Measurements from ENCODE around the gene RFX2. TPM values are rescaled to one million over a fixed set of nuclear protein-coding genes. Genes with fewer than 3 reads are reported as not detected.

The RFX2 gene
- total RNA-seq, 2 donors from 2014 or later = 12.7 to 16.1 TPM

DNA sequence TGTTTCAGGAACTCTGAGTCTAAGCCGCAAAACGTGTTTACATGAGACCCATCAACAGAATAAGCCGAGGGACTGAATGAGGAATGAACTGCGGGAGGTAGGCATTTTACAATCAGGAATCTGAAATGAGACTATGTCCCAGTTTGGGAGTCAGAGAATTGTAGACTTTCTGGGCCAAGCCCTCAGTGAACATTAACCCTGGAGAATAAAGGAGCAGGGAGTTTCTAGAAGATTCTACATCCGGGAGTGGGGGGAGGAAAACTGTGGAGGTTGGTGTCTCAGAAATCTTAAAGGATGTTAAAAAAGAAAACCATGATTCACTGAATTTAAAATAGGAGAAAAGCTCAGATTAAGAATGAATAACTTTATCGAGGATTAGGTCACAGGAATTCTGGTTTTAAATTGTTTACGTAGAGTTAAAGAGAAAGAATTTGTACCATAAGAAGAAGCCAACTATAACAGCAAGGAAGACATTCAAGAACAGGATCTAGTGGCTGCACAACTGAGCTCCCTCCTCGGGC lies 18.5 kb downstream of the RFX2 start:
- Histone ChIP-seq H3K4me3 (peak overlapping the region in 1 of 2 donors; percentile 36), H3K27ac (peak overlapping the region; percentile 87 to 96), H3K4me1 (peaks cover 0 to 63% of the 10 kb centered on the region in 2 donors), H3K9me3 (no peaks in the 10 kb centered on the region), H3K27me3 (no peaks in the 10 kb centered on the region), H3K36me3 (no peaks in the 10 kb centered on the region)
- DNase-seq (ENCODE audit: low spot score) = no peak
- TF ChIP-seq CTCF (IDR thresholded peaks at IDR 0.05) = no peak

DNA sequence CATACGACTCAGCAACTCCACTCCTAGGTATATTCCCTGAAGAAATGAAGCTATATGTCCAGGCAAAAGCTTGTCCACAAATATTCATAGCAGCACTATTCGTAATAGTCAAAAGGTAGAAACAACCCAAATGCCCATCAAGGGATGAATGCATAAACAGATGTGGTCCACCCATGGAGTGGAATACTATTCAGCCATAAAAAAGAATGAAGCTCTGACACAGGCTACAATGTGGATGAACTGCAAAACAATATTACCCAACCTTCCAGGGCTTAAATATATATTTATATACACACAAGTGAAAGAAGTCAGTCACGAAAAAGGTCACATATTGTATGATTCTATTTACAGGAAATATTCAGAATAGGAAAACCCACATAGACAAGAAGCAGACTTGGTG lies 19.7 kb downstream of the RFX2 start:
- no peaks in the 10 kb centered on the region for H3K27me3 ChIP-seq
- no peak for DNase-seq (ENCODE audit: low spot score)
- no peaks in the 10 kb centered on the region for H3K36me3 ChIP-seq
- TF ChIP-seq CTCF (IDR thresholded peaks at IDR 0.05) = no peak
- peaks cover 0 to 58% of the 10 kb centered on the region in 2 donors for H3K4me1 ChIP-seq
- H3K4me3 ChIP-seq = no peak overlapping the region
- no peaks in the 10 kb centered on the region for H3K9me3 ChIP-seq
- H3K27ac ChIP-seq = peak overlapping the region; percentile 87 to 96

DNA sequence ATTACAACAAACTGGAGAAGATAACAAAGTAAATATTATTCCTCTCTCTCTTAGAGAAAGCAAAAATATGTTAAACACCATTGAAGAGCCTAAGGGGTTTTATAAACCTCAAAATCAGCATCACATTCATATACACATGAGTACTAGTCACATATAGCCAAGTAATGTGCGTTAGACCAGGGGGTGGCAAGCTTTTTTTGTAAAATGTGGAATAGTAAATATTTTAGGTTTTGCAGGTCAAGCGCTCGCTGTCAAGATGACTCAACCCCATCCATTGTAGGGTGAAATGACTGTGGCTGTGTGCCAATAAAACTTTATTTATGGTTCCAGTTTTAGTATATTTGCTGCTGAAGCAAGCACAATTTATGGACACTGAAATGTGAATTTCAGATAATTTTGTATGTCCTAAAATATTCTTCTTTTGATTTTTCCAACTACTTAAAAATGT lies 21.7 kb downstream of the RFX2 start:
- H3K4me1 ChIP-seq = peaks cover 0 to 54% of the 10 kb centered on the region in 2 donors
- peaks cover 5% of the 10 kb centered on the region for H3K36me3 ChIP-seq
- peak overlapping the region; percentile 70 to 82 for H3K27ac ChIP-seq
- H3K27me3 ChIP-seq = no peaks in the 10 kb centered on the region
- H3K9me3 ChIP-seq = peaks cover 0 to 3% of the 10 kb centered on the region in 2 donors
- TF ChIP-seq CTCF (IDR thresholded peaks at IDR 0.05) = no peak
- no peak for DNase-seq (ENCODE audit: low spot score)
- no peak overlapping the region for H3K4me3 ChIP-seq

DNA sequence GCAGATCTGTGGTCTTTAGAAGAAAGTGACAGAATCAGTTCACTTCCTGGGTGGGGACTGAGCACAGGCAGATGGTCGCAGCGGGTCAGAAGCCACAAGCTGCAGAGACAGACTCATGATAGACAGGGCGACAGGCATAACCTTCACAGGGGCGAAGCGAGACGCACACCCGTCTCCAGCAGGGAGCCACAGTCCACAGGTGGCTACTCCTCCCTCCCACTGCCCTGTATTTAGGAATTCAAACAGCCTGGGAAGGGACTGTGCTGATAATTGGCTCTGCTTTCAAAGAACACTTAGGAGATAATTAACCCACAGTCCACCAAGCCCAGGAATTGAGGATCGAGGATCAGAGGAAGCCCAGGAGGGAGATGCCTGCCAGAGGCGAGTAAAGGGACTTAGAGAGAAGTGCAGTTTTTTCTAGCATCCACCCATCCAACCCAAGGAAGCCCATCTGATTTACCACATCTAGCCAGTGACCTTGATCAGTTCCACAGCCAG lies 23.2 kb downstream of the RFX2 start:
- Histone ChIP-seq H3K4me1 (peaks cover 0 to 39% of the 10 kb centered on the region in 2 donors), H3K27ac (peak overlapping the region; percentile 70 to 82), H3K4me3 (no peak overlapping the region), H3K27me3 (no peaks in the 10 kb centered on the region), H3K36me3 (peaks cover 5% of the 10 kb centered on the region), H3K9me3 (peaks cover 0 to 3% of the 10 kb centered on the region in 2 donors)
- TF ChIP-seq CTCF (IDR thresholded peaks at IDR 0.05) = no peak
- DNase-seq (ENCODE audit: low spot score) = no peak

GRCh38 chr19:6086068-6086788 lies 24.1 kb downstream of the RFX2 start:
- peaks cover 0 to 30% of the 10 kb centered on the region in 2 donors for H3K4me1 ChIP-seq
- peaks cover 0 to 3% of the 10 kb centered on the region in 2 donors for H3K9me3 ChIP-seq
- no peak for TF ChIP-seq CTCF (IDR thresholded peaks at IDR 0.05)
- DNase-seq (ENCODE audit: low spot score) = no peak
- no peak overlapping the region for H3K27ac ChIP-seq
- no peak overlapping the region for H3K4me3 ChIP-seq
- peaks cover 5% of the 10 kb centered on the region for H3K36me3 ChIP-seq
- H3K27me3 ChIP-seq = no peaks in the 10 kb centered on the region
